Coronary artery (tissue), 2 donors: ENCODE results near the gene C3orf20.
"Not testable (repeated sequence)": the region's sequence is repeated elsewhere in the genome, so short reads cannot be mapped to it uniquely, and the experiment has no call there.

Experiments
- DNase-seq: peaks from one replicate; pipeline ENCODE4 v3.0.0-alpha.2; 2017; ENCODE audit warnings: low spot score
- H3K27ac ChIP-seq, 2 donors: fragments of 200-600 bp; sonication (generic); one replicate each; pipeline ENCODE4 v1.5.1; 2016 to 2019
- H3K4me3 ChIP-seq: fragments of 200-600 bp; sonication (generic); 2 replicates; pipeline ENCODE4 v1.5.1; 2016; ENCODE audit warnings: mild to moderate bottlenecking, moderate library complexity
- TF ChIP-seq, protein P1 (sequence below): fragments of 200-600 bp; sonication (generic); IDR thresholded peaks from one replicate; pipeline ENCODE4 v1.5.1; 2019; ENCODE audit warnings: antibody characterized with exemption

C3orf20 gene

GRCh38 chr3:14808025-14808424, 133.1 kb downstream of the C3orf20 start:
- no peak overlapping the region for H3K4me3 ChIP-seq
- TF ChIP-seq, protein P1, sequence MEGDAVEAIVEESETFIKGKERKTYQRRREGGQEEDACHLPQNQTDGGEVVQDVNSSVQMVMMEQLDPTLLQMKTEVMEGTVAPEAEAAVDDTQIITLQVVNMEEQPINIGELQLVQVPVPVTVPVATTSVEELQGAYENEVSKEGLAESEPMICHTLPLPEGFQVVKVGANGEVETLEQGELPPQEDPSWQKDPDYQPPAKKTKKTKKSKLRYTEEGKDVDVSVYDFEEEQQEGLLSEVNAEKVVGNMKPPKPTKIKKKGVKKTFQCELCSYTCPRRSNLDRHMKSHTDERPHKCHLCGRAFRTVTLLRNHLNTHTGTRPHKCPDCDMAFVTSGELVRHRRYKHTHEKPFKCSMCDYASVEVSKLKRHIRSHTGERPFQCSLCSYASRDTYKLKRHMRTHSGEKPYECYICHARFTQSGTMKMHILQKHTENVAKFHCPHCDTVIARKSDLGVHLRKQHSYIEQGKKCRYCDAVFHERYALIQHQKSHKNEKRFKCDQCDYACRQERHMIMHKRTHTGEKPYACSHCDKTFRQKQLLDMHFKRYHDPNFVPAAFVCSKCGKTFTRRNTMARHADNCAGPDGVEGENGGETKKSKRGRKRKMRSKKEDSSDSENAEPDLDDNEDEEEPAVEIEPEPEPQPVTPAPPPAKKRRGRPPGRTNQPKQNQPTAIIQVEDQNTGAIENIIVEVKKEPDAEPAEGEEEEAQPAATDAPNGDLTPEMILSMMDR: no peak
- H3K27ac ChIP-seq: no peak overlapping the region
- no peak for DNase-seq

GRCh38 chr3:14808502-14809266, 133.7 kb downstream of the C3orf20 start:
- H3K4me3 ChIP-seq: no peak overlapping the region
- TF ChIP-seq, protein P1: no peak
- DNase-seq: no peak
- H3K27ac ChIP-seq: no peak overlapping the region

GRCh38 chr3:14809611-14810010, 134.7 kb downstream of the C3orf20 start:
- H3K4me3 ChIP-seq: peak overlapping the region; percentile 80
- H3K27ac ChIP-seq: peak overlapping the region in 1 of 2 donors; percentile 87

DNA sequence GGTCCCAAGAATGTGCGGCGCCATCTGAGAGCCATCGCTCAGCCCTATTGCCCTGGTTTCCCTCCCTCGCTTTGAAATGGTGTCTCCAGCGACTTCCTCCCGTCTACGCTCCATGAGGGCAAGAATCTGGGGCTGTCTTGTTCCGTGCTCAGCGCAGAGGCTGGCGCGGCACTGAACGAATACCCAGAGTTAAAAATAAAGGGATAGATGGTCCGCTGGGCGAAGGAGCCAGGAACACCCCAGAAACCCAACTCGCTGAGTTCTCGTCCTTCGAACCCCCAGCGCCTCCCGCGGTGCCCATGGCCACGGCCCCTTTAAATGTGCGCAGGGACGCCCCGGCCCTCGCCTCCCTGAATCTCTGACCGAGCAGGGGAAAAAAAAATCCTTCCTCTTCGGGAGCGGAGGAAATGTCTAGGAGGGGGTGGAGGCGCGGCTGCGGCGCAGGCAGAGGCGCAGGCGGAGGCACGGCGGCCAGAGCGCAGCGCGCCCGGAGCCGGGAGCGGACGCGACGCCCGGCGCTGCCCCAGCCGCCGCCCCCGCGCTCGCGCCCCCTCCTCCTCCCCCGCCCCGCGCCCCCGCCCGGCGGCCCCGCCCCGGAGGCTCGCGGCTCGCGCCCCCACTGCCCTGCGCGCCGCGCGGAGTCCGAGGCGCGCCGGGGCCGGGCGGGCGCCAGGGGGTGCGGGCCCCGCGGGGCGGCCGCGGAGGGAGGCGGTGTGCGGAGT, 135.3 kb downstream of the C3orf20 start:
- TF ChIP-seq, protein P1: no peak
- no peak for DNase-seq
- Histone ChIP-seq H3K4me3 (peak overlapping the region; percentile 80), H3K27ac (peak overlapping the region; percentile 82 to 87)

More at GRCh38 chr3:14809611-14810010, 134.7 kb downstream of the C3orf20 start:
- not testable (repeated sequence) for DNase-seq

DNA sequence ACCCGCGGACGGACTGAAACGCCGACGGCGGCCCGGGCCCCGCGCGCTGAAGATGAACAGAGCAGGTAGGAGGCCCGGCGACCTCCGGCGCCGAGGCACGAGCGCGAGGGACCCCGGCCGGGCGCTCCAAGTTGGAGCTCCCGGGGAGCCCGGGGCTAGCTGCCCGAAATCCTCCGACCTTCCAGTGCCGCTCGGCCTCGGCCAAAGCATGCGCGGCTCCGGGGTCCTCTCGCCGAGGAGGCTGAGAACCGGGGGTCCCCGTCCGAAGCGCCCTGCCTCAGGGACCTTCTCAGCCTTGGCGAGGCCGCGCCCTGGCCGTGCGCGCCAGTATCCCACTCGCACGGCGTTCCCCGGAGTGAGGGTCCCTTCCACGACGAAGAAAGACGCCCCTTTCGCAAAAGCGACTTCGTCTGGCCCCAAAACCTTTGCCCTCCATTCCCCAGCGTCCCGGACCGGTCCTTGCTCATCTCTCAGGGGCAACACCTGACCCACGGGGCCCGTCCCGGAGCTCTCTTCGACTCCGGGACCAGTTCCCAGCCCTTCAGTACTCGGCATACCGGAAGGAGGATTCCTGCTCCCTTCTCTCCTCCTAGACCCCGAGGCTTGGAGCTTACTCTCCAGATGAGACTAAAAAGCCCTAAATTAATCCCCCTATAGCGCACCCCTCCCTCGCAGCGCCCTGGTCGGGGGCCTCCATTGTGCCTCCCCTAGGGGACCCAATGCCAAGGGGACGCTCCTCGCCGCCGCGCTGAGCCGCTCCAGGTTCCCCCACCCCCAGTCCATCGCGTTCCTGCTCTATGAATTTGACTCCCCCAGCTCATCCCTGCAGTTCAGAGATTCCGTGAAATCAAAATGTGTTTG, 136.1 kb downstream of the C3orf20 start:
- Histone ChIP-seq H3K4me3 (peak overlapping the region; percentile 80), H3K27ac (peak overlapping the region; percentile 82 to 87)
- TF ChIP-seq, protein P1: no peak
- no peak for DNase-seq

DNA sequence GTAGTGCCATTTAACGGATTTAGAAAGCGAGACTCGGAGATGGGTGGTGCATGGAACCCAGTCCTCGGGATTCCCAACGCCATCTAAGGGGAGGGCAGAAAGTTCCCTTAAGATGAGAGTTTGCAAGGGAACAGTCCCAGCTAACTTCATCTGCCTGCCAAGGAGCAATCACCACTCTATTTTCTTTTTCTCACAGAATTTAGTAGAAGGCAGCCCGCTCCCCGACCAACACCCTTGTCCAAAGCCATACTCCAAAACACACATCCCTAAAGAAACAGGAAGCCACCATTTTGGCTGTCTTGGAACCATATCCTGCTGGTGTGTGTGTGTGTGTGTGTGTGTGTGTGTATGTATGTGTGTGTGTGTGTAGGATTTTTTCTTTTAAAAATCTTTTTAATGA, 136.7 kb downstream of the C3orf20 start:
- Histone ChIP-seq H3K27ac (peak overlapping the region; percentile 82 to 87), H3K4me3 (peak overlapping the region; percentile 80)
- DNase-seq: no peak
- TF ChIP-seq, protein P1: no peak
